HG03064 (cell line): ENCODE results near the gene DPH2.

Experiments
- ATAC-seq: cut with Tn5 transposase; IDR thresholded peaks from one replicate; pipeline ENCODE4 v1.9.1; 2021; ENCODE audit warnings: low read depth; ENCODE audit not compliant: unreplicated experiment

The DPH2 gene

GRCh38 chr1:43942411-43942810, 27.4 kb upstream of the DPH2 start:
- no peak for ATAC-seq

DNA sequence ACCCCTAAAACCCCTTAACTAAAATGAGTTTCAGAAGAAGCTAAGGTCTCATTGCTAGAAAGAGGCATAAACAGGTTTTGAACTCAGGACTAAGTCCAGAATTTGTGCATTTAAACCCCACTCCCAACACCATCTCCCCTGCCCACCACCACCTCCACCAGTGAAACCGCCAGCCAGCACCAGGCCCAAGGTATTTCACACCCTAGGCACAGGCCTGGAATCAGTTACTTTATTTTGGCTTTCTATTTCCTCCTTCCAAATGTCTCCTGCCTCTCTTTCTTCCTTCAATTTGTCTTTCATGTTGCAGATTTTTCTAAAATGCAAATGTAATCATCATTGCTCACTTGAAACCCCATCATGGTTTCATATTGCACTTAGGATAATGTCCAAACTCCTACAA, 24.9 kb upstream of the DPH2 start:
- ATAC-seq: no peak

DNA sequence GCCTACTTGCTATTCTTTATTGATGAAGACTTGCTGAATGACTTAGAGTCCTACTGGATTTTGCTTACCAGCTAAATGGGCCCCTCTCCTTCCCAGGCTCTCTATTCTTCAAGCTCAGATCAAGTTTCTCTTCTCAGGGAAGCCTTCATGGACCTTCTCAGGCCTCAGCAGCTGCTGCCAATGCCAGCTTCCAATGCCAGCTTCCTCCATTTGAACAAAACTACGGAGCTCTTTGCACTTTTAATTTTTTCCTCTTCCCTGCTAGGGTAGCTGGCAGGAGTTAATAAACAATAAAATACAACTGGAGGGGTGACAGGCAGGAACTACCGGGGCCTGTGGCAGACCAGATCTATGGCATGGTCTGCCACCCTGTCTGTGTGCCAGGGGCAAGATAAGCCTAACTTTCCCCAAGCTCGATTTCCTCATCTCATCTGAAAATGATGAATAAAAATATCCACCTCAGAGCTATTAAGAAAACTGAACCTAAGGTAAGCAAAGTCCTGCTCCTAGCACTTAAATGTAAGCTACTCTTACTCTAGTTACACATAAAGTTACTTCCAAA, 24.1 kb upstream of the DPH2 start:
- no peak for ATAC-seq

DNA sequence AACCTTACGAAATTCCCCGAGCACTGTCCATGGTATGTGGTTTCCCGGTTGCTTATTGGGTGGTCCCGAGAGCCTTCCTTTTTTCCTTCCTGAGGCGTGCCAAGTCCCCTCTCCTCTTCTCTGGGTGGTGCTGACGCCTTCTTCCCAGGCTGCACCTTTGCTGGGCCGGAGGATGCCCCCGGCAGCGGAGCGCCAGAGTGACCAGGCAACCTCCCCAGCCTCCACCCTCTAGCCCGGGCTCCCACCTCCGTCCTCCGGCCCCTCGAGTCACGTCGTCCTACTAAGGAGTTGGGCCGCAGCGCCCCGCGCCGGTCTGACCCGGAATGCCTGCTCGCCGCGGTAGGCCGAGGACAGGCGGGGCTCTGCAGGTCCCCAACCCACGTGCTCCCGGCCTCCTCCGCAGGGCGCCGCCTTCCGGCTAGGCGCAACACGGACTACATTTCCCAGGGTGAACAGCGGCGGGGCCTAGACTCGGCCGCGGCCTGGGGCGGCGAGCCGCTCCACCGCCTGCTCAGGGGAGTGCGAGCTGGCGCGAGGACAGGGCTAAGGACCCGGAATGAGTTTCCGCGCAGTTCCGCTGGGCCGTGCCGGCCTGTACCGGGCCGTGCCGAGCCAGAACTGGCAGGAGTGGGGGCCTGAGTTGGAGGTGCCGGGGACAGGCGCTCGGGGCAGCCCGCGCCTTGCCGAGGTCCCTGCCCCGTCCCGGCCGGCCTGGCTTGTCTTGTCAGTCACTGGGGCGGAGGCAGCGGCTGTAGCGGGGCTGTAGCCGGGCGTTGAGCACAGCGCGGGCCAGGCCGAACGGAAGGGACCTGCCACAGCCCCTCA, 23.4 kb upstream of the DPH2 start, which contains the start of gene IPO13:
Gene IPO13, plus strand, starts transcription at position 715 of the 825 bp plus-strand sequence. CDS start 651 bp downstream, outside the sequence.
- peak; percentile 90 for ATAC-seq

DNA sequence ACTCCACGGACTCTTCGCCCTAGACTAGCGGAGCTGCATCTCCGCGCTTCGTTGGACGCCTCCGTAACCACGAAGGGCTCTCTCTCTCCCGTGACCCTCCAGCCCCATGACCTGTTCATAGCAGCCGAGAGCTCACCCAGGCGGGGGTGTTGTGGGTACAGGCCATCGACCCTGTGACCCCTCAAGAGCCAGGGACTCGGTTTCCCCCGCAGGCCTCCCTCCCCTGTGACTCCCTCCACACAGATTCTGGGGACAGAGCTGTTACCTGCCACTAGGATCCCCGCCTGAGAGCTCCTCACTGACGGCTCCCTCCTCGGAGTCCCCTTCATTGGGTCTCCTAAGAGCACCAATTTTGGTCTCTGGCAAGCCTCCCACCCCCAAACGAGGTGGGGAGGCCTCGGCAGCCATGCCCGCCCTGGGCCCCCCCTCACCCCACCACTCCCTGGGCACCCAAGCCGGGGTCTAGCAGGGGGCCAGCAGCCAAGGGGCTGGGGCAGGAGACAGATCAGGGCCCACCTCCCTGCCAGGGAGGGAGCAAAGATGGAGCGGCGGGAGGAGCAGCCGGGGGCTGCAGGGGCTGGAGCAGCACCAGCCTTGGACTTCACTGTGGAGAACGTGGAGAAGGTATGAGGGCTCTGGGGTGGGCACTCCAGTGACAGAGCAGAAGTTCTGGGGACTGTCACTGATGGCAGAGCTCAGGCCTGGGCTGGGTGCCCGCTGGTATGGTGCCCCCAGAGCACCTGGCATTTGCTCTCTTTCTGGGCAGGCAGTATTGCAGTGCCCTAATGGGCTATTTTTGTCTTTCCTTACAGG, 22.5 kb upstream of the DPH2 start:
- peak; percentile 0 for ATAC-seq

DNA sequence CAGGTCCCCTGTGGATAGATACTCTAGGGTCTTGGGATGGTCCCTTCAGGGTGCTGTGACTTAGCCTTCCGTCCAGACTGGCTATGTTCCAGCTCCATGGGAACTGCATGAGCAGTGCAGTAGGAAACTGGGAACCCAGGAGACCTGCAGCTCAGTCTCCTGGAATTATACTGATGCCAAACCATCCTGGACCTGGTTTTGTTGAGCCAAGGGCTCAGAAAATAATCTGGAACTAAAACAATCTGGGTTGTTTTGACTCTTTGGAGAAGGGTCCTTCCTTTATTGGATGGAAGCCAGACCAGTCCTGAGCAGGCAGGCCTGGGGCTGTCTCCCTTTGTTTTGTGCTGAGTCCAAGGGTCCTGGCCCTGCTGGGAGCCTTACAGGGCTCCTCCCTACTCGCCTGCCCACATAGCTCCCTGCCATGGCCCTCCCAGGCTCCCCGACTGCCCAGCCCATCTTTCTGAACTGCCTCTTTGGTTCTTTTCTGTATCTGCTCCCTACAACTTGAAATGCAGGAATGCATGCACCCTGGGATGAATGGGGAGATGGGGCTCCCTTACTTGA, 21.9 kb upstream of the DPH2 start:
- ATAC-seq: no peak

- ATAC-seq: no peak
Observed at GRCh38 chr1:43949678-43950077, 20.1 kb upstream of the DPH2 start.

GRCh38 chr1:43951021-43951985, 18.5 kb upstream of the DPH2 start:
- ATAC-seq: no peak

DNA sequence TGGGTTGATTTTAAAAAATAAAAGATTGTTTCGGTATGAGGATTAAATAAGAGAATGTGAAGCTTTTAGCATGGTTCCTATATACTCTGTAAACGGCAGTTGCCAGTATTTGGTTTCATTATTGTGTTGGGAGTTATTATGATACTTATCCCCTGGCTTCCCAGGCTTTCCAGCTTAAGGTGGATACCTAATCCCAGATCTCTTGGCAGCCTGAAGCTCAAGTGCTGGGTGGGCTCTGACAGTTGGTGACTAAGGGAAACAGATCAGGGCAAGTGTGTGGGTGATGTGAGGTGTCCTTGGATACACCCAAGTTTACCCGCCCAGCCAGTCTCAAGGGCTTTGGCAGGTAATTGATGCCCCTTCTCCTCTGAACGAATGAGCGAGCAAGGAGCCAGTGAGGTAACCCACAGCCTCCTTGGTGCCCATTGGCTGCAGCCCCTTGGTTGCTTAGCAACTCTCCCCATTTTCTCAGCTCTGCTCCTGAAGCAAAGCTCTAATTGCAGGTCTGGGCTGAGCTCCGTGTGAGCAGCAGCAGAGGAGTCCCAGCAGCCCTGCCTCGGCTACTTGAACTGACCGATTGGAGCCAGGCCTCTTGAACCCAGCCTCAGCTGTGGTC, 17.0 kb upstream of the DPH2 start:
- no peak for ATAC-seq

- no peak for ATAC-seq
Observed at GRCh38 chr1:43953361-43953760, 16.4 kb upstream of the DPH2 start.

GRCh38 chr1:43954036-43954435, 15.8 kb upstream of the DPH2 start:
- ATAC-seq: no peak

DNA sequence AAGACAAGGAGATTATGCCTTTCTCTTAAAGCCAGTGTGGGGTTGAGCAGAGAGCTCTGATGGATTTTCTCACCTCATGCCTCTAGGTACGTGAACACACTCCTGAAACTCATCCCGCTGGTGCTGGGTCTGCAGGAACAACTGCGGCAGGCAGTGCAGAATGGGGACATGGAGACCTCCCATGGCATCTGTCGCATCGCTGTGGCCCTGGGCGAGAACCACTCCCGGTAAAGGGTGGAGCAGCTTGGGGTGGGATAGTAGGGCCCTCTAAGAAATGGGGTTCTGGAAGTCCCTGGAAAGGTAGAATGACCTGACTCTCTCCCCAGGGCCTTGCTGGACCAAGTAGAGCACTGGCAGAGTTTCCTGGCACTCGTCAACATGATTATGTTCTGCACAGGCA, 13.6 kb upstream of the DPH2 start:
- ATAC-seq: no peak

GRCh38 chr1:43957407-43958040, 12.3 kb upstream of the DPH2 start:
- ATAC-seq: no peak

DNA sequence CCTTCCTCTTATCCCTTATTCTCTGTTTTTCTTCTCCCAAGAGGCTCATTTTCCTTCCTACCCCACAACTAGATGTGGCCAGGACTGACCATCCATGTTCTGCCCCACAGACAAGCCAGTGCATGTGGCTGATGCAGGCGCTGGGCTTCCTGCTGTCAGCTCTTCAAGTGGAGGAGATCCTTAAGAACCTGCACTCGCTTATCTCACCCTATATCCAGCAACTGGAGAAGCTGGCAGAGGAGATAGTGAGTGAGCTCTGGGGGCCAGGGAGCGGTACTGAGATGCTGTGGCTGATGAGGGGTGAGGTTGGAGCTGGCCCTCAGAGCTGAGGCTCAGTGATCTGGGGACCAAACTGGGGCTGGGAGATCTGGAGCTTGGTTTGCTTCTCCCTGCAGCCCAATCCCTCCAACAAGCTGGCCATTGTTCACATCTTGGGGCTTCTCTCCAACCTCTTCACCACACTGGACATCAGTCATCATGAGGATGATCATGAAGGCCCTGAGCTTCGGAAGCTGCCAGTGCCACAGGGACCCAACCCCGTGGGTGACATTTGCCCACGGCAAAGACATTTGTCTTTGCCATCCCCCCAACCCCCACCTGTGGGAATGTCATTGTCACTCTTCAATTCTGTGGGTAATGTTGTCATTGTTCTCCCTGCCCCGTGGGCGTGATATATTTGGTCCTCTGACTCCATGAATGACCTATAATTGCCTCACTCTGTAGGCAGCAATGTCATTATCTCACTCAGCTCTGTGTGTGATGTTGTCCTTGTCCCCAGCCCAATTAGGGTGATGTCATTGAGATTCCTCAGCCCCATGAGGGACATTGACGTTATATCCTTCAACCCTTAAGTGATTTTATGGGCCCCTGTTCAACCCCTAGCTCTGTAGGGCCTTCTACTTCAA, 11.2 kb upstream of the DPH2 start:
- ATAC-seq: no peak

DNA sequence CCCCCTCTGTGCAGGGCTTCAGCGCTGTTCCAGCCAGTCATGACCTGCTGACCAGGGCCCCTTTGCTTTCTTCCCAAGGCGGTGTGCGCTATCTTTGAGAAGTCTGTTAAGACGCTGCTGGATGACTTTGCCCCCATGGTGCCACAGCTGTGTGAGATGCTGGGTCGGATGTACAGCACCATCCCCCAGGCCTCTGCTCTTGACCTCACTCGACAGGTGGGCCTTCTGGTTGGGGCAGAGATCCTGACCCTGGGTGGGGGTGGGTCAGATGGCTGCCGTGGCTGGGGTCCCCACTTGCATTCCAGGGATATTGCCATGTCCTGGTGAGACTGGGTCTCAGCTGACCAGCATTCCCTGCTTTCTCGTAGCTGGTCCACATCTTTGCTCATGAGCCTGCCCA, 9.0 kb upstream of the DPH2 start:
- no peak for ATAC-seq

DNA sequence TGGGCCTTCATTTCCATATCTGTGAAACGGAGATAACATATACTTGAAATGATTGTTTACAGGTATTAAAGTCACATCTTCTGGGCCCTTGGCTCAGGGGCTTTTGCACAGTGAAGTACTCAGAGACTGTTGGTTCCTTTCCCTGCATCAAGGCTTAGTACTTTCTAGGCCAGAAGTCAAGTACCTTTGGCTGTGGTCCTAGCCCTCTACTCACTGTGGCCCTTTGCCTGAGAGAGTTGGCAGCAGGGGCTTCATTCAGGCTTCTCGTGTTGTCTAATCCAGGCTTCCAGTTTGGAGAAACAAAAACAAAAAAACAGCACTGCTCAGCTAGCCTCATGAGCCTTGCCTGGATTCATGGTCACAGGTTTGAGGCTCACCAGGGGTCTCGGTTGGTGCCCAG, 8.1 kb upstream of the DPH2 start:
- ATAC-seq: no peak

GRCh38 chr1:43962324-43962723, 7.5 kb upstream of the DPH2 start:
- ATAC-seq: no peak

DNA sequence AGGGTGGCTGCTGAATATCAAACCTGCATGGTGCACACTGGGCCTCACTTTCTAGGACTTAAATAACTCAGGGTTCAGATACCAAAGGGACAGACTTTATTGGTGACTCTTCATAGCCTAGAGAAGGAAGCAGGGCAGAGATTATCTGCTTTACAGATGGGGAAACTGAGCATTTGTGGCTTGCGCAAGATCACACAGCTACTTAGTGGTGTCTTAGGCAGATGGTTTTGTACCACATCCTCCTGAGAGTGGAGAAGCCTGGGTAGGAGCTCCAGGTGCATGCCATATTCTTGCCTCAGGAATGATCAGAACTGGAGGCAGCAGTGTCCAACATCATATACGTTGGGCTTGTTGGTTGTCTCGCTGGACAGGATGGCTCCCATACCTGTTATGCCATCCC, 6.8 kb upstream of the DPH2 start:
- ATAC-seq: no peak
